Amniotic stem cell (primary cell): ENCODE results near the gene SMIM22.

Source experiments
- DNase-seq: peaks from one replicate; lab custom pipeline; 2025; lab: John Stamatoyannopoulos, UW

Gene SMIM22

DNA sequence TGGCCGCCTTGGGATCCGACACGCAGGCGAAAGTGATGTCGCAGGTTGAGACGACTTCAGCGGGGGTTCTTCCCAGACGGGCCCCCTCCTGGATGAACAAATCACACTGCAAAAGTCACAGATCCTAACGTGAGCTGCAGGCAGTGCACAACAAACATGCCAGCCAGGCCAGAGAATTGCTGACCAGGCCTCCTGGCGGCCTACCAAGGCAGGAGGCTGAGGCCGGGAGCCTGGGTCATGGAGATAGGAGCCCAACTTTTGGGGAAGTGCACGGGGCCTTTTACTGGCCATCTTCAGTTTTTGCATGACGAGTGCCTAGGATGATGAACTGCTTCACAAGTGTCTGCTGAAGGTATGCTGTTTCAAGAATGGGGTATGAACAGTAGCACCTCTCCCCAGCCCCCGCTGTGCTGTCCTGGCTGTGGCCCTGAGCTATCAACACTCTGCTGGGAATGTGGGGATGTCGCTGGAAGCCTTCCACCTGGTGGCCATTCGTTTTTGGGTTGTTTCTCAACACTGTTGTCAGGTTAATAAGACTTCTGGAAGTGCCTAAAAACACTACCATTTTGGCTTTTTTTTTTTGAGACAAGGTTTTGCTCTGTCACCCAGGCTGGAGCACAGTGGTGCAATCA, 19.5 kb downstream of the SMIM22 start:
- DNase-seq: no peak

- no peak for DNase-seq
These were observed 25.5 kb downstream of the SMIM22 start for GRCh38 chr16:4820652-4821051.

GRCh38 chr16:4825196-4825595, 30.0 kb downstream of the SMIM22 start:
- no peak for DNase-seq

DNA sequence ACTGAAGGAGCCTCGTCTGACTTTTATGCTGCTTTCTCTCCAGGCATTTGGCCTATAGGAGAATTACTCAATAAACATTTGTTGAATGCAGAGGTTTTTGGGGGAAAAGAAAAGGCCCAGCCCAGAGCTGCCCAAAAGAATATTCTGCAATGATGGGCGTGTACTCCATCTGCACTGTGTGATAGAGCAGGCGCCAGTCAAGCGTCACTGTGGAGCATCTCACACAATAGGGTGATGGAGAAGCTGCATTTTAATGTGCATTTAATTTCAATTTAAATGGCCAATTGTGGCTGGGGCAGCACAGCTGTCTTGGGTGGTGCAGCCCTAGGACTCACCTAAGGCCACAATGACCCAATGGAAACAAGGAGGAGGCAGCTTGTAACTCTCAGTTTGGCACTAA, 31.4 kb downstream of the SMIM22 start:
- DNase-seq: no peak

DNA sequence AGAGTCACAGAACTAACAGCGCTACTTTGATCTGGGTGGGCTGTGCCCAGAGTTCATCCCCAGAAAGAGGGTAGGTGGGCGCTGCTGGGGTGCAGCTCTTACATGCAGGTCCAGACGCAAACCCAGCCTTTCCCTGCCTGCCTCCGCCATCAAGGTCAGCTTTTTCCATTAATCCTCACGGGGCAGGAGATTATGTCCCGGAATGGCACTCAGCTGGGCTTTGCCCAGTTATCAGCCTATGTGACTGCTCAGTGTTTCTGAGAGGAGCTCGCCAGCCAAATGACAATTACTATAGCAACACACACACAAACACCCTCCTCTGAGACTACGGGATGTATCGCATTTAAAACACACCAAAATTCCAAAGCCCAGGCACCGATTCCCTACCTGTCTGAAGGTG, 31.8 kb downstream of the SMIM22 start:
- DNase-seq: no peak

DNA sequence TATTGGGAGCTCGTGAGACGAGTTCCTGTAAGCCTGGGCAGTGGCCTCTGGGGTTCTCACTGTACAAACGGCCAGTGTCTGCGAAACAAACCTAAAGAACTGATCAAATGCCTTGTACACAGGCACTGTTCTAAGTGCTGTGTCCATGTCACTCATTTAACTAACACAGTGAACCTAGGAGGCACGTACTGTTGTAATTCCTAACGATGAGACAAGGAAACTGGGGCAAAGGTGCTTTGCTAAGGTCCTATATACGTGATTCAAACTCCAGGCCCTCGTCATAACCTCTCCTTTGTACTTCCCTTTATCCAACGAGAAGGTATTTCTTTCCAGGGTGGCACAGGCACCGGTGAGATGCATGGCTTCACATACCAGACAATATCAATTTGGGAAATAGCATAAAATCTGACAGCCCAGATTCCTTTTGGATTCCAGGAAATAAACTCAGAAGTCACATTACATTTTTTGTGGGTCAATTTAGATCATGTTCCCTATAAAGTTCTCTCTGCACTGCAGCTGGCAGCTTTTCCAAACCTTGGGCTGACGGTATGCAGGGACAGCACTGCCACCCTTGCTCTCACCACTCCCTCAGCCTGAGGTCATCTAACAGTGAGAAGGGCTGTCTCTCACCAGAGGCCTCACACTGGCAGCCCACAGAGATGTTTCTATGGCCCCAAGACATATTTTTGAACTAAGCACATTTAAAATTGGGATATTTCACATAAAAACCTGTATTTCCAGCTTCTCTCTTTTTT, 33.6 kb downstream of the SMIM22 start:
- DNase-seq: no peak

DNA sequence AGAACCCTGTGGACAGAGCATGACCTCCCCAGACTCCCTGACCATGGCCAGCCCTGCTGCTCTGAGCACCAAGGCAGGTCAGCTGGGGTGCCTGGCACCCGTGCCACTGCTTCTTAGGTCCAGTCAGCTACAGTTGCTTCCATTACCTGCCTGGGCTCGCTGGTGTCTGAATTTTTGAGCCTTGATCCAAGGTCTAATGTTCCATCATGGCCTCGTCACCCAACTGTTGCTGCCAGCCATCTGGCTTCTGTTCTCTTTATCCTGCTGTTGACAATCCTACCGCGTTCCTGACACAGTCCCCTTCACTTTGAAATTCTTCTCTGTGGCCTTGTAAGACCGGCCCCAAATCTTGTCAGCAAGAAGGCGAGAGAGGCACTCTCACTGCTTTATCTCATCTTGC, 35.2 kb downstream of the SMIM22 start:
- no peak for DNase-seq

GRCh38 chr16:4831616-4832015, 36.4 kb downstream of the SMIM22 start:
- no peak for DNase-seq

GRCh38 chr16:4832698-4833343, 37.7 kb downstream of the SMIM22 start:
- DNase-seq: no peak

DNA sequence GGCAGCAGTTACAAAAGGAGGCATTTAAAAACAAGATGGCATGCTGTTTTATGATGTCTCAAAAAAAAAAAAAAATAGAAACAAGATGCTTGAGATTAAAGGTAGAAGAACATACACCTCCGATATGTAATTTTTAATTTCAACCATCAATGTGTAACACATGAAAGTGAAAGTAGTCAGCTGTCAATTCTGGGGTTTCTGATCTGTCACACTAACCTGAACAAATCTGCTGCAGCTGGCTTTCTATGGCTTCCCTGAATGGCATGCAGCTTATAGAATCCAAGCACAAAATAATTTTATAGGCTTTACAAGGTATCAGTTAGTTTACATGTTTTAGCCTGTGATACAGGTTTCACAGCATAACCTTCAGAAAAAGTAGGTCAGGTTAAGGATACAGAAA, 38.4 kb downstream of the SMIM22 start:
- no peak for DNase-seq

GRCh38 chr16:4836727-4837126, 41.6 kb downstream of the SMIM22 start:
- no peak for DNase-seq

GRCh38 chr16:4837733-4838501, 42.7 kb downstream of the SMIM22 start:
- no peak for DNase-seq

DNA sequence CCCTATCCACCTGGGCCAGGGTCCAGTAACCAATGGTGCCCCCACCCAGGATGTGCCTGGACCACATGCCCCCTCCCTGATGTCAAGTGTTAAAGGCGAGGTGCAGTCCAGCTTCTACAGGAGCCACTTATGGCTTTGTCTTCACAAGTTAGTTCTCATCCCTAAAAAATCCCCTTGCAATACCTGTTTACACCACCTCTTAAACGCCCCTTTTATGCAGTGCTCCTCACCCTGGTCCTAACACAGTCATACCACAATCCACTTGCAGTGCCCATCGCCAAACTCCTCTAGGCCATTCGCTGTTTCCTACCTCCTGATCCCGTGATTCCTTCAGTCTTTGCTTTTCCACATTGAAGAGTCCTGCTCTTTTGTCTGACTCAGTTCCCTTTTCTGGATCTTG, 44.8 kb downstream of the SMIM22 start:
- no peak for DNase-seq

DNA sequence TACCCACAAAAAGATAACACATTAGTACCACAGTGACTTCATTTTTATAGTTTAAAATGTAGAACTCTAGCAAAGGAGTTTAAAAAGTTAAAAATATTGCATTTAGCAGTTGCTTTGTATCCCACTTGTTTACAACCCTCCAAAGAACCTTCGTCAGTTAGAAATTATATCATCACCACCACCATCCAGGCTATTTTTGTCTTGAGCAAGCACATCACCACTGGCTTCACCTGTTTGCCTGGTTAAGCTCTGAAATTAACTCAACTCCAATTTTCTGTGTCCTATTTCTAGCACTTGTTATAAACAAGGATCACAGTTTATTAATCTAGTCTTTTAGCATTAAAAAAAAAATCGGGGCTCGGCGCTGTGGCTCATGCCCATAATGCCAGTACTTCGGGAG, 45.8 kb downstream of the SMIM22 start:
- no peak for DNase-seq
